WTC11 (cell line): ENCODE results near the gene THSD7B.

Source experiments
- ARID4B ChIP-seq: sonication (generic); formaldehyde crosslinking; IDR thresholded peaks from 2 replicates; pipeline ENCODE4 v1.8.0; 2023; ENCODE audit warnings: missing genetic modification reagents, mild to moderate bottlenecking, borderline replicate concordance
- FOXJ3 ChIP-seq: sonication (generic); formaldehyde crosslinking; IDR thresholded peaks from 2 replicates; pipeline ENCODE4 v1.9.0; 2021; ENCODE audit warnings: missing genetic modification reagents, mild to moderate bottlenecking, borderline replicate concordance
- NR2C2 ChIP-seq: sonication (generic); formaldehyde crosslinking; IDR thresholded peaks from 2 replicates; pipeline ENCODE4 v1.8.0; 2022; ENCODE audit warnings: mild to moderate bottlenecking, missing genetic modification reagents
- NR3C1 ChIP-seq: sonication (generic); formaldehyde crosslinking; conservative IDR thresholded peaks from 2 replicates; pipeline ENCODE4 v1.8.1; 2023; ENCODE audit warnings: low read depth, mild to moderate bottlenecking, missing genetic modification reagents
- PRRX2 ChIP-seq: fragments of 250-450 bp; sonication (Bioruptor Pico); IDR thresholded peaks from 2 replicates; pipeline ENCODE4 v1.8.0; 2021; ENCODE audit warnings: mild to moderate bottlenecking
- TEAD4 ChIP-seq: sonication (generic); formaldehyde crosslinking; IDR thresholded peaks from 2 replicates; pipeline ENCODE4 v1.8.0; 2022; ENCODE audit warnings: mild to moderate bottlenecking, missing genetic modification reagents
- ZNF263 ChIP-seq: sonication (generic); formaldehyde crosslinking; IDR thresholded peaks from 2 replicates; pipeline ENCODE4 v1.8.1; 2022; ENCODE audit warnings: low read depth, mild to moderate bottlenecking, moderate library complexity, missing genetic modification reagents
- TF ChIP-seq, protein P1 (sequence below): fragments of 200-600 bp; IDR thresholded peaks from 2 replicates; pipeline ENCODE4 v1.8.0; 2022; ENCODE audit warnings: antibody characterized with exemption

DNA sequence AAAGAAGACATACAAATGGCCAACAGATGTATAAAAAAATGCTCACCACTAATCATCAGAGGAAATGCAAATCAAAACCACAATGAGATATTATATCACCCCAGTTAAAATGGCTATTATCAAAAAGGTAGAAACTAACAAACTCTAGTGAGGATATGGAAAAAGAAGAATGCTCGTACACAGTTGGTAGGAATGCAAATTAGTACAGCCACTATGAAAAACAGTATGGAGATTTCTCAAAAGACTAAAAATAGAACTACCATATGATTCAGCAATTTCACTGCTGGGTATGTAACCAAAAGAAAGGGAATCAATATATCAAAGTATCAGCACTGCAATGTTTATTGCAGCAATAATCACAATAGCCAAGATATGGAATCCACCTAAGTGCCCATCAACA lies 679.6 kb downstream of the THSD7B start:
- TF ChIP-seq, protein P1, sequence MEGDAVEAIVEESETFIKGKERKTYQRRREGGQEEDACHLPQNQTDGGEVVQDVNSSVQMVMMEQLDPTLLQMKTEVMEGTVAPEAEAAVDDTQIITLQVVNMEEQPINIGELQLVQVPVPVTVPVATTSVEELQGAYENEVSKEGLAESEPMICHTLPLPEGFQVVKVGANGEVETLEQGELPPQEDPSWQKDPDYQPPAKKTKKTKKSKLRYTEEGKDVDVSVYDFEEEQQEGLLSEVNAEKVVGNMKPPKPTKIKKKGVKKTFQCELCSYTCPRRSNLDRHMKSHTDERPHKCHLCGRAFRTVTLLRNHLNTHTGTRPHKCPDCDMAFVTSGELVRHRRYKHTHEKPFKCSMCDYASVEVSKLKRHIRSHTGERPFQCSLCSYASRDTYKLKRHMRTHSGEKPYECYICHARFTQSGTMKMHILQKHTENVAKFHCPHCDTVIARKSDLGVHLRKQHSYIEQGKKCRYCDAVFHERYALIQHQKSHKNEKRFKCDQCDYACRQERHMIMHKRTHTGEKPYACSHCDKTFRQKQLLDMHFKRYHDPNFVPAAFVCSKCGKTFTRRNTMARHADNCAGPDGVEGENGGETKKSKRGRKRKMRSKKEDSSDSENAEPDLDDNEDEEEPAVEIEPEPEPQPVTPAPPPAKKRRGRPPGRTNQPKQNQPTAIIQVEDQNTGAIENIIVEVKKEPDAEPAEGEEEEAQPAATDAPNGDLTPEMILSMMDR = no peak
- no peak for TF ChIP-seq PRRX2 (CRISPR knock-in tag)
- no peak for TF ChIP-seq NR3C1
- no peak for TF ChIP-seq ZNF263 (CRISPR knock-in tag)
- TF ChIP-seq FOXJ3 = no peak
- no peak for TF ChIP-seq NR2C2 (CRISPR knock-in tag)
- no peak for TF ChIP-seq ARID4B (CRISPR knock-in tag)
- TF ChIP-seq TEAD4 (CRISPR knock-in tag) = no peak
